Neural crest cell (in vitro differentiated cells): ENCODE measurements around the gene CACNA2D3. TPM values are rescaled to one million over a fixed set of nuclear protein-coding genes. Genes with fewer than 3 reads are reported as not detected.

Experiments
- DNase-seq: peaks from one replicate; pipeline ENCODE4 v3.0.0; 2021; ENCODE audit warnings: low read depth, mixed read lengths, low spot score
- H3K27ac Mint-ChIP-seq: one replicate; pipeline ENCODE4 v1.8.0; 2021; ENCODE audit warnings: mild to moderate bottlenecking, mixed read lengths; ENCODE audit not compliant: unreplicated experiment
- H3K27me3 Mint-ChIP-seq: 2 replicates; pipeline ENCODE4 v1.8.0; 2021; ENCODE audit warnings: low read depth, mild to moderate bottlenecking, mixed read lengths
- H3K36me3 Mint-ChIP-seq: 2 replicates; pipeline ENCODE4 v1.8.0; 2021; ENCODE audit warnings: low read depth, mild to moderate bottlenecking, mixed read lengths
- H3K4me1 Mint-ChIP-seq: 2 replicates; pipeline ENCODE4 v1.8.0; 2021; ENCODE audit warnings: mixed read lengths
- H3K4me3 Mint-ChIP-seq: one replicate; pipeline ENCODE4 v1.8.0; 2021; ENCODE audit warnings: mild to moderate bottlenecking, mixed read lengths
- H3K9me3 Mint-ChIP-seq: 2 replicates; pipeline ENCODE4 v1.8.0; 2021; ENCODE audit warnings: mixed read lengths
- total RNA-seq: library from RNA; stranded (reverse); gene quantifications from 2 replicates; pipeline ENCODE4 v1.2.1, GENCODE V29; 2021
- TF ChIP-seq, protein P1 (sequence below): fragments of 200-600 bp; sonication (generic); conservative IDR thresholded peaks from 2 replicates; pipeline ENCODE4 v1.5.0; 2021; ENCODE audit warnings: antibody characterized with exemption, mild to moderate bottlenecking

Gene CACNA2D3
- total RNA-seq, 1 donor from 2014 or later: 0.82 TPM

DNA sequence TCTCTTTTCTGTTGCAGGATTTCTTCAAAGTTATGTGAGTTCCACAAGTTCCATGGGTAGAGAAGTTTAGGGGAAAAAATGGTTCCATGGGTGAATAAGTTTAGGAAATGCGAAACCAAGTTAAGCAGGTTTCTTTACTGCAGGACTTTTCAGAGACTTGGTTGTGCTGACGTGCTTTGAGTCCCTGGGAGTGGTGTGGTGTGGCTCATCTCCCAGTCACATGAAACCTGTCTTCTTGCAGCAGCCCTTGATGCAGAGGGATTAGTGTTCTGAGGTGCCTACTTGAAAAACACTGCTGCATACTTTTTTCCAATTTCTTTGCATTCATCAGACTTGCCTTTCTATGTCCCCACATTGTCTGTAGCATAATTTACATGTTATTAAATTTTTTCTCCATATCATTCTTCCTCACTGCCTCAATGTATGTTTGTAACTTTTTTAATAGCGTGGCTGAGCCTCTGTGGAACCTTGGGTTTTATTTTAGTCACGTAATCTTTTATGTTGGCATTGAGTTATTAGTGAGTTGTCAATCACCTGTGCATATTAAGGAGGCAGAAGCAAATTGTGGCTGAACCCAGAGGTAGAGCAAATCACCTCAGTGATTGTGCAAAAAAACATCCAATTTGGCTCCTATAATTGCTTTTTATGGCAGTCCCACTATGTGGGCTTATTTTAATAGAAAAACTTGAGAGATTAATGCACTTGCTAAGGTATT, 115.6 kb downstream of the CACNA2D3 start:
- Mint-ChIP-seq H3K27ac (no peak overlapping the region), H3K9me3 (peaks cover 3% of the 10 kb centered on the region), H3K36me3 (no peaks in the 10 kb centered on the region), H3K4me3 (no peak overlapping the region), H3K27me3 (peaks cover 3% of the 10 kb centered on the region), H3K4me1 (no peaks in the 10 kb centered on the region)
- TF ChIP-seq, protein P1, sequence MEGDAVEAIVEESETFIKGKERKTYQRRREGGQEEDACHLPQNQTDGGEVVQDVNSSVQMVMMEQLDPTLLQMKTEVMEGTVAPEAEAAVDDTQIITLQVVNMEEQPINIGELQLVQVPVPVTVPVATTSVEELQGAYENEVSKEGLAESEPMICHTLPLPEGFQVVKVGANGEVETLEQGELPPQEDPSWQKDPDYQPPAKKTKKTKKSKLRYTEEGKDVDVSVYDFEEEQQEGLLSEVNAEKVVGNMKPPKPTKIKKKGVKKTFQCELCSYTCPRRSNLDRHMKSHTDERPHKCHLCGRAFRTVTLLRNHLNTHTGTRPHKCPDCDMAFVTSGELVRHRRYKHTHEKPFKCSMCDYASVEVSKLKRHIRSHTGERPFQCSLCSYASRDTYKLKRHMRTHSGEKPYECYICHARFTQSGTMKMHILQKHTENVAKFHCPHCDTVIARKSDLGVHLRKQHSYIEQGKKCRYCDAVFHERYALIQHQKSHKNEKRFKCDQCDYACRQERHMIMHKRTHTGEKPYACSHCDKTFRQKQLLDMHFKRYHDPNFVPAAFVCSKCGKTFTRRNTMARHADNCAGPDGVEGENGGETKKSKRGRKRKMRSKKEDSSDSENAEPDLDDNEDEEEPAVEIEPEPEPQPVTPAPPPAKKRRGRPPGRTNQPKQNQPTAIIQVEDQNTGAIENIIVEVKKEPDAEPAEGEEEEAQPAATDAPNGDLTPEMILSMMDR: no peak
- no peak for DNase-seq

DNA sequence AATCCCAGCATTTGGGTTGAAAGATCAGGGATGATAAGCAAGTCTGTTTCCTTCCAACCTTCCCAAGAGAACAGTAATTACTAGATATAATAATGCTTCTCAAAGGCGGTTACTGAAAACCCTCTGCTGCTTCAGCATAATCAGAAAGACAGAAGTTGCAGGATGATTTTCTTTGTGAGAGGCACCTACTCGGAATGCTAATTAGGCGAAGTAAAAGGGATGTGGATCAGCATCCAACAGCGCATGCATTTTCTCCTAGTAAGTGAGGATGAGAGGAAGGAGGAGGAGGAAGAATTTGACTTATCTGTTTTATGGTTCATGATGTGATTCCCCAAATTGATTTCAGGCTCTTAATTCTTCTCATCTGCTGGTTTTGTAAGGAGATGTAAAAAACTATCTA, 118.0 kb downstream of the CACNA2D3 start:
- DNase-seq: no peak
- H3K27ac Mint-ChIP-seq: no peak overlapping the region
- TF ChIP-seq, protein P1: no peak
- H3K4me3 Mint-ChIP-seq: no peak overlapping the region
- no peaks in the 10 kb centered on the region for H3K9me3 Mint-ChIP-seq
- no peaks in the 10 kb centered on the region for H3K4me1 Mint-ChIP-seq
- peaks cover 3% of the 10 kb centered on the region for H3K27me3 Mint-ChIP-seq
- H3K36me3 Mint-ChIP-seq: no peaks in the 10 kb centered on the region

DNA sequence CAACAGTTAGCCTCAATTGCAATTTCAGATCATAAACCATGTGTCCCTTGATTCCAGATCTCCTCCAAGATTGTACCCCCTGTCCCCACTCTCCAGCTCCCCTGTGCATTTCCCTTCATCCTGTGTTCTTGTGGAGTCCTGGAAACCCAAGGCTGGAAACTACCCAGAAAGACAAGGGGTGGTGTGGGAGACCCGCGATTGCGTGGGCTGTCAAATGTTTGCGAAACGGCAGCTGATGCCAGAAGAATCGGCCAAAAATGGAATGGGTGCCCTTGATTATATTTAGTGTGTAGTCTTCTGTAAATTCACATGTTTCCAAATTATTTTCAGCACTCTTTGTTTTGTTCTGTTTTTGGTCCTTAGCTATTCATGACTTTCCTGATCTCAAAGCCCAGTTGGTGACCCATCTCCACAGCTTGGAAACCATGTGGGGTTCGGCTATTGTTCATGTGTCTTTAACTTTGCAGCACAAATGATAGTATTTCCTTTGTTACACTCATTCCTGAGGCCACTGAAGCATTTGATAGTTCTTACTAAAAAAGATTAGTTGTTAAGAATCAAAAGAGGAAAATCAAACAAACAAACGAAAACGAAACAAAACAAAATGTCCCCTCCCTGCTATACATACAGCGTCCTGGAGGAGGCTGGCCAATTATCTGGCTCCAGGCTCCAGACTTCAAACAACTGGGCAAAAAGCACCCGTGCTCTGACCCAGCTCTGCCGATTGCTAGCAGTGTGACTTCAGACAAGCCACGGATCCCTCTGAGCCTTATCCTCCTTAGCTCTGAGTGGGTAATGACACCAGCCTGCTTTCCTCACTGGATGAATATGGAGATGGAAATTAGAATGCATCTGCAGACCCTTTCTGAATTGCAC, 120.9 kb downstream of the CACNA2D3 start:
- Mint-ChIP-seq H3K27me3 (no peaks in the 10 kb centered on the region), H3K9me3 (peaks cover 8% of the 10 kb centered on the region), H3K36me3 (no peaks in the 10 kb centered on the region), H3K27ac (no peak overlapping the region), H3K4me1 (no peaks in the 10 kb centered on the region), H3K4me3 (no peak overlapping the region)
- DNase-seq: no peak
- TF ChIP-seq, protein P1: no peak

DNA sequence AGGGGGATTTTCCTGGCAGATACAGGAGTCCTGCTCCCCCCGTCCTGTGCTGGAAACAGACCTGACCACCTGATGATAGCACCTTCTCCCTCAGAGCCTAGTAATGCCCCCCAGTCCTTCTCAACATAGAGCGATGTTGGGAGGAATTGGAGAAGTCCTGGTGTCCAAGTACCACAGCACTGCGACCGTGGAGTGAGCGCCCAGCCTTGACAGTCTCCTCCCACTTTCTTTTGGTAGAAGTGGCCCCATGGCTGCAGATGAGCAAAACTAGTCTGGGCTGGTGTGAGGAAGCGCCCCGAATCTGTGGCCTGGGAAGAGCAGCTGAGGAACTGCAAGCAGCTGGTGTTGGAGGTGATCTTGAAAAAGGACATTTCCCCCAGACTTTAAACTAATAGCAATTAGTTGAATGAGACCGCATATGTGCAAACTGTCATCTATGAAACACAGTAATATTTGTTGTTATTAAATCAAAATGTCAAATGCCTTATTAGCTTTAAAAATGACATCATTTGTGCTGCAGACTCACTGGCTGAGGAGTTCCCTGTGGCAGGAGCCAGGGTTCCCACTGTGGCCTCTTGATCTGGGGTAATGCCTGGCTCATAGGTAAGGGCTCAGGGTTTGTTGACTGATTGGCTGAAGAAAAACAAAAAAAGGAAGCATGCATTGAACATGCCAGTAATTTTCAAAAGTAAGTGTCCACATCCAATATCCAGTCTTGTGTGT, 121.8 kb downstream of the CACNA2D3 start:
- Mint-ChIP-seq H3K4me3 (no peak overlapping the region), H3K27me3 (no peaks in the 10 kb centered on the region), H3K4me1 (no peaks in the 10 kb centered on the region), H3K9me3 (peaks cover 8% of the 10 kb centered on the region), H3K27ac (no peak overlapping the region), H3K36me3 (no peaks in the 10 kb centered on the region)
- TF ChIP-seq, protein P1: no peak
- DNase-seq: no peak

DNA sequence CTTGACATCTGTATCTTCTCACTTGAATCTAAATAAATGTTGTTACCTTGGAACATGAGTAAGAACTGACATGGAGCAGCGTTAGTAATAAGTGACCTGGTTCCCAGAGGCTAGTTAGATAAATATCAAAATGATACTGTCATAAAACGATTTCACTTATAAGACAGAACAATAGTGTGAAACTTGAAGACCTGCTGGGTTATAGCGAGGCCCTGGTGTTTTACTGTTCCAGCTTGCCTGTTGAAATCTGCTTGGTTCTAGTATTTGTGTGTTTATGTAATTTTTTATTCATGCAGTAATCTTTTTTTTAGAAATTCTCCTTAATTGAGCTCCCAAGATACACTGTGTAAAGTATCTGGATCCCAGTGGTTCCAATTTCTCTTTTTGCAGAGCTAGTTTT, 129.4 kb downstream of the CACNA2D3 start:
- DNase-seq: no peak
- no peaks in the 10 kb centered on the region for H3K4me1 Mint-ChIP-seq
- no peak overlapping the region for H3K27ac Mint-ChIP-seq
- TF ChIP-seq, protein P1: no peak
- H3K4me3 Mint-ChIP-seq: no peak overlapping the region
- no peaks in the 10 kb centered on the region for H3K36me3 Mint-ChIP-seq
- no peaks in the 10 kb centered on the region for H3K9me3 Mint-ChIP-seq
- peaks cover 10% of the 10 kb centered on the region for H3K27me3 Mint-ChIP-seq
